Measurements from ENCODE around the gene DZIP1.

DZIP1 gene

DNA sequence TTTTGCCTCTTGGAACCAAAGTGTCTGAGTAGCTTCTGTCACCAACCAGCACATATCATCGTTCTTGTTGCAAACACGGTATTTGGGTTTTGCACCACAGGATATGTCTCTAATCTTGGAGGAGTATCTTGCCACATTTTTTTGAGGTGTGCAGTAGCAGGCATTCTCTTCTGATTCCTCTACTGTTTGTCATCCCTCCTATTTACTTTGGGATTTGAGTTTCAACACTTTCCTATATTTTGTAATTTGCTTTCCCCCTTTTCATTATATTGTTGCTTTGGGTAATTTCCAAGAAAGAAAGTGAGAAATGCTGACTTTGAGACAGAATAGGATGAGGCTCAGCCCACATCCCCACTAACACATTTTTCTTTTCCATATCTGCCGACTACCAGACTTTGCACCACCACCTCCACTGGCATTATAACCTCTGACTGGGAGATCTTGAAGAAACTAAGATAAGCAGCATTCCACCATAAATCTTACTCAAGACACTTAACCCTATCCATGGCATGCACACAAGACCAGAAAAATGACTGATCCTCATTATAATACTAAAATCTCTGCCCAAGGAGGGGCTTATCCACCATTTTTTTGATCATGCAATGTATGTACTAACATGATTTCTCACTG lies 12.0 kb upstream of the DZIP1 start:
- no peak overlapping the region for H3K27ac Mint-ChIP-seq
- no peak overlapping the region for H3K4me3 Mint-ChIP-seq
- no peaks in the 10 kb centered on the region for H3K4me1 Mint-ChIP-seq (ENCODE audit: low read depth)
- H3K27me3 Mint-ChIP-seq = peaks cover 2% of the 10 kb centered on the region
- H3K9me3 Mint-ChIP-seq (ENCODE audit: low read depth) = peaks cover 4% of the 10 kb centered on the region
- peaks cover 3% of the 10 kb centered on the region for H3K36me3 Mint-ChIP-seq

DNA sequence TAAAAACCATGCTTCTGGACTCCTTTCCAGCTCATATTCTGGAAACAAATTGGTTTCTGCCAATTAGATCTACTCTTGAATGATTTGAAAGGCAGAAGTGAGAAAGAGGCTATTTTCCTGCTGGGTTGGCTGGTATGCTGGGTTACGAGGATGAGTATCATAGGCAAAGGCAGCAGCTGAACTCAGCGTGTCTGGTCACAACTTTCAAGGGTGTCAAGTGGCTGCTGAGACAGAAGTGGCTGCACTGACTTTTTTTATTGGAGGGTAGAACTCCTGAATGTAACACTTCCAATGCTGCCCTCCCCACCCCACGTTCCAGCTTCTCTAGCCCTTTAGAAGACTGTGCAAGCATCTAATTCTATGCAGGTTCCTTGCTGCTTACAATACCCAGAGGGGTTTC lies 8.3 kb upstream of the DZIP1 start:
- no peaks in the 10 kb centered on the region for H3K36me3 Mint-ChIP-seq
- H3K4me3 Mint-ChIP-seq = no peak overlapping the region
- no peaks in the 10 kb centered on the region for H3K4me1 Mint-ChIP-seq (ENCODE audit: low read depth)
- H3K9me3 Mint-ChIP-seq (ENCODE audit: low read depth) = no peaks in the 10 kb centered on the region
- H3K27me3 Mint-ChIP-seq = peaks cover 2% of the 10 kb centered on the region
- H3K27ac Mint-ChIP-seq = no peak overlapping the region

DNA sequence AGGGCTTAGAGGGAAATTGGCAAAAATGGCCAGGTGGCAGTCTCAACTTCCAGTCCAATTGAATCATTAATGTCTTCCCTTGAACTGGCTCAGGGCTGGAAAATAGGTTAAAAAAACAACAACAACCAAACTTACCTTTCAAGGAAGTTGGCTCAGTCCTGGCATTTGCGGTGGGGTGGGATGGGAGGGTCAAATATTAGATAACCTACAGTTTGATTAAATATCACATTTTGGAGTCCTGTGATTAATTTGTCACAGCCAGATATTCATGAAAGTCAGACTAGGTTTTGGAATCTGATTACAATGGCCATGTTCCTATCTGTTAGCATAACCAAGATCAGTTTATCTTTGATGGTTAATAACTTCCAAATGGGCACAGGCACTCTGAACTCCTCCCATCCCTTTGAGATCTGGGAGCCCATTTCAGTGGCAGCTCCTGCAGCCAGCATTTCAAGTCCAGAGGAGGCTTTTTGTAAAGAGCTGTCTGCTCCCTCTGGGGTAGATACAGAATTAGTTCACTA lies 7.8 kb upstream of the DZIP1 start:
- H3K36me3 Mint-ChIP-seq = no peaks in the 10 kb centered on the region
- no peaks in the 10 kb centered on the region for H3K9me3 Mint-ChIP-seq (ENCODE audit: low read depth)
- H3K27me3 Mint-ChIP-seq = peaks cover 2% of the 10 kb centered on the region
- H3K27ac Mint-ChIP-seq = no peak overlapping the region
- no peak overlapping the region for H3K4me3 Mint-ChIP-seq
- no peaks in the 10 kb centered on the region for H3K4me1 Mint-ChIP-seq (ENCODE audit: low read depth)

DNA sequence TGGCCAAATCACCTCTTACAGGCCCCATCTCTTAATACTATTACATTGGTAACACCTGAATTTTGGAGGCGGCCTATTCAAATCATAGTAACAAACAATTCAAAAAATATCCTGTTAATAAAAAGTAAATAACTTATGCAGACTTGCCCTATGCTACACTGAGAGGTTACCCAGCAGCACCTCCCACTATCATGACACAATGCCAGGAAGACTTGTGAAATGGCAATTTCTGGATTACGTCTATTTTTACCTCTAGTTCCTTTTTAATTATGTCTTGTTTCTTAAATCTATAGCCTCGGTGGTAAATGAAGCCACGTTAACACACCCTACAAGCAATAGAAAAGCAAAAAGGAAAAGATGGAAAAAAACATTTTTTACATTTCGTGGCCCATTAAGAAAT lies 6.2 kb upstream of the DZIP1 start:
- no peaks in the 10 kb centered on the region for H3K4me1 Mint-ChIP-seq (ENCODE audit: low read depth)
- H3K27me3 Mint-ChIP-seq = peaks cover 3% of the 10 kb centered on the region
- no peak overlapping the region for H3K4me3 Mint-ChIP-seq
- no peaks in the 10 kb centered on the region for H3K36me3 Mint-ChIP-seq
- no peaks in the 10 kb centered on the region for H3K9me3 Mint-ChIP-seq (ENCODE audit: low read depth)
- no peak overlapping the region for H3K27ac Mint-ChIP-seq

DNA sequence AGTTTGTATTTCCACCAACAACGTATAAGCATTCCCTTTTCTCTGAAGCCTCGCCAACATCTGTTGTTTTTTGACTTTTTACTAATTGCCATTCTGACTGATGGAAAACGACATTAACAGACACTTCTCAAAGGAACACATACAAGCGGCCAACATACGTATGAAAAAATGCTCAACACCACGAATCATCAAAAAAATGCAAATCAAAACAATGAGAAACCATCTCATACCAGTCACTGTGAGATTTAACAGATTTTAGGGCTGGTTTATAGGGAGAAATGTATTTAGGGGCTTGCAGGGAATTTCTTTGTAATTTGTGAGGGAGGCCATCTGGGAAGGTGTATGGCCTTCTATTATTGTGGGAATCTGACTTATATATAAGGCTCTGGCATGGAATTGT lies 2.8 kb upstream of the DZIP1 start:
- Mint-ChIP-seq H3K27ac (no peak overlapping the region), H3K36me3 (no peaks in the 10 kb centered on the region), H3K27me3 (peaks cover 15% of the 10 kb centered on the region), H3K4me3 (no peak overlapping the region), H3K9me3 (ENCODE audit: low read depth) (no peaks in the 10 kb centered on the region), H3K4me1 (ENCODE audit: low read depth) (peaks cover 9% of the 10 kb centered on the region)

DNA sequence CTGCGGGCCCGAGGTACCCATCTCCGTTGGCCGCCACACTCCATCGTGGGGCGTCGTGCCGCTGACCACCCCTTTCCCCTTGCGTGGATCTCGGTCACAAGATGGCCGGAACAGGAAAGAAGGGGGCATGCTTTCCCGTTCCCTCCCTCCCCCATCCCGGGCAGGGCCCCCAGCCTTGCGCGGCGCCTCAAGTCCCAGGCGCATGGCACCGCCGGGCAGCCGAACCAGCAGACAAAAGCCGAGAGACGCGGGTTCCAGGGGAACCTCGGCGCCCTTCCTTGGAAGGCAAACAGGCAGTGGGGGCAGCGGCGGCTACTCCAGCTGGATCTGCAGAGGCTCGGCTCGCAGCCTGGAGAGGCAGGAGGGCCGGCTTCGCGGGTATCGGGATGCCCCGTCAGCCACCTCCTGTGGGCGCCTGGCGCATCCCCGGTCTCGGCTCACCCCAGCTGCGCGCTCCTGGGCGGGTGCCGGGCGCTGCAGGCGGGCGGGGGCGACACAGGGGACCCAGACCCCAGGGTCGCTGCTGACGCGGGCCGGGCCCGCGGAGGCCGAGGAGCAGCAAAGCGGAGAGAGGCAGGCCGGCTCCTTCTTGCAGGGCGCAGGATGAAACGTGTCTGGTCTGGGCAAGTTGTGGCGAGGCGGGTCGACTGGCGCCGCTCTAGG lies 439 bp downstream of the DZIP1 start:
- H3K4me1 Mint-ChIP-seq (ENCODE audit: low read depth) = peaks cover 9% of the 10 kb centered on the region
- peaks cover 19% of the 10 kb centered on the region for H3K27me3 Mint-ChIP-seq
- peak overlapping the region; percentile 60 for H3K4me3 Mint-ChIP-seq
- H3K9me3 Mint-ChIP-seq (ENCODE audit: low read depth) = no peaks in the 10 kb centered on the region
- no peak overlapping the region for H3K27ac Mint-ChIP-seq
- no peaks in the 10 kb centered on the region for H3K36me3 Mint-ChIP-seq

DNA sequence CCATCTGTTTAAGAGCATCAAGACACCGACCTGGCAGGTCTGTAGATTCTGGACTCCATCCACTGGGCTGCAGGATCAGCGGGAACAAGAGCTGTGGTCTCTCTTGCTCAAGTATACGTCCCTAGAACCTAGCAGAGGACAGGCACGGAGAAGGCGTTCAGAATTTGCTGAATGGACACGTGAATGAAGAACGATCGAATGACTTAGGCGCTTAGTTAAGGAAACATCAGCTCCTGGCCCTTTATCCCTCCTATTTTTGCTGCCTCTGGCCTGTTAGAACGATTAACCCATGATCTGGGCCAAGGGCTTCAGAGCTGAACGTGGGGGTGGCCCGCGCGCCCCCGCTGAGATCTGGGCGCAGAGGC lies 953 bp downstream of the DZIP1 start:
- peaks cover 21% of the 10 kb centered on the region for H3K27me3 Mint-ChIP-seq
- H3K4me3 Mint-ChIP-seq = peak overlapping the region; percentile 60
- peaks cover 9% of the 10 kb centered on the region for H3K4me1 Mint-ChIP-seq (ENCODE audit: low read depth)
- H3K9me3 Mint-ChIP-seq (ENCODE audit: low read depth) = no peaks in the 10 kb centered on the region
- no peak overlapping the region for H3K27ac Mint-ChIP-seq
- H3K36me3 Mint-ChIP-seq = no peaks in the 10 kb centered on the region

DNA sequence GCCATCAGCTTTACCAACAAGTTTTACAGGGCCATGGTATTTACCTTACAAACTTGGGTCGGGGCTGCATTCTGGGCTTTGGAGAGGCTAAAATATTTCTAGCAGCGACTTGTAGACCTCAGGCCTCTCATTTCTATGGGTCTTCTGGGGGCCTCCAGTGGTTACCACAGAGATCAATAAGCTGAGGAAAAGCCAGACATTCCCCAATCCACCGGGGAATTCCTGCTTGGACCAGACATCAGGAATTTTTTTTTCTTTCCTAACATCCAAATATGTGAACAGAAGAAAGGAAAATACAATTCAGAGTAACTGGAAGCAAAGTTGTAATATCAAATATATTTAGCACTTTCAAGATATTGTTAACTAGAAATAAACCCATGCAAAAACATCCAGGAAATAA lies 1.5 kb downstream of the DZIP1 start:
- Mint-ChIP-seq H3K27ac (no peak overlapping the region), H3K9me3 (ENCODE audit: low read depth) (no peaks in the 10 kb centered on the region), H3K36me3 (no peaks in the 10 kb centered on the region), H3K4me1 (ENCODE audit: low read depth) (peaks cover 9% of the 10 kb centered on the region), H3K27me3 (peaks cover 21% of the 10 kb centered on the region), H3K4me3 (peak overlapping the region; percentile 60)

DNA sequence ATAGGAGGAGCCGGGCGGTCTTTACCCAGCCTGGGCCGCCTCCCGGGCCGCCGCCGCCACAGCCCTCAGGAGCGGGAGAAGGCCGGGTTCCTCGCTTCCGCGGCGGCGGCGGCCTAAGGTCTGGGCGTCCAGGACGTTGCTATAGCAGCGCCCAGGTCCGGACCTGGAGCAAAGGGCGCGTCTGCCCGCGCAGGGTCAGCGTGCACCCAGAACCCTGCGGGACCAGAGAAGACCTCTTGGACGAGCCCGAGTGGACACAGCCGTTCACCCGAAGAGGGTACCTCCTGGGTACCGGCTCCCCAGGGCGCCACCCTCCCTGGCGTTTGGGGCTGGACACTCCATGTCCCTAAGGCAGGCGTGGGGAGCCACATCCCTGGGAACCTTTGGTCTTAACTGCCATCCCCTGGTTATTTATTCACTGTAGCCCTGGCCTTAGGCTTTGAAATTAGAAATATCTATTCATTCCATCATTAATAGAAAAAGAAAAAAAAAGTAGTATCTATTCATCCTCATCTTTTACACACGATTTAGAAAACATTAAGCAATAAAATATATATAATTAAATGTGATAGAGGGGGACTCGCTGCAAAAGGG lies 2.4 kb downstream of the DZIP1 start:
- no peaks in the 10 kb centered on the region for H3K36me3 Mint-ChIP-seq
- H3K4me3 Mint-ChIP-seq = no peak overlapping the region
- peaks cover 11% of the 10 kb centered on the region for H3K4me1 Mint-ChIP-seq (ENCODE audit: low read depth)
- H3K27me3 Mint-ChIP-seq = peaks cover 21% of the 10 kb centered on the region
- no peaks in the 10 kb centered on the region for H3K9me3 Mint-ChIP-seq (ENCODE audit: low read depth)
- no peak overlapping the region for H3K27ac Mint-ChIP-seq

DNA sequence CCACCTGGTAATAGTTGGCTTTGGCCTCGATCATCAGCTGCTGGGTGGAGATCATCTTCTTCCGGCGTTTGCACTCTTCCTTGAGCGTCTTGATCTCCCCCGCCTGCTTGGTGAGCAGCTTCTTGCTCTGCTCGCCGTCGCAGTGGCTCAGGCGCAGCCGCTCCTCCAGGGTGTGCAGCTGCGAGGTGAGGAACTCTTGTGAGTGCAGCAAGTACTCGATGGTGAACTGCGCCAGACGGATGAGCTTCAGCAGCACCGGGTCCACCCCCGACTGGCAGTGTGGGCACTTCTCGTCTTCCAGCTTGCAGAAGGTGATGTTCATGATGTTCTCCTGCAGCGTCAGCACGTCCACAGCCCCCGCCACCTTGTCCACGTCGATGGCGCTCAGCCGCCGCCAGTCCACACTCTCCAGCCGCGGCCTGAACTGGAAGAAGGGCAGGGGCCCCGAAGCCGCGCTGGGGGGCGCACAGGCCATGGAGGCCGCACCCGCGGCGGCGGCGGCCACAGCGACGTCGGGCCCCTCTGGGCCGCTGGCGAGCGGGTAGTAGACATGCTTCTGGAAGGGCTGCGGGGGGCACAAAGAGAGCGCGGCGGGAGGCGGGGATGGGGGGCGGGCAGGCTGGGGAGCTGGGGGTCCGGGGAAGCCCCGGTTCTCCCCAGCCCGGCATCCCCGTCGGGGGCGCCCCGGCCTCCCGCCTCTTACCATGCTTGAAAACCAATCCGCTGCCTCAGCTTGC lies 3.0 kb downstream of the DZIP1 start:
- no peak overlapping the region for H3K27ac Mint-ChIP-seq

DNA sequence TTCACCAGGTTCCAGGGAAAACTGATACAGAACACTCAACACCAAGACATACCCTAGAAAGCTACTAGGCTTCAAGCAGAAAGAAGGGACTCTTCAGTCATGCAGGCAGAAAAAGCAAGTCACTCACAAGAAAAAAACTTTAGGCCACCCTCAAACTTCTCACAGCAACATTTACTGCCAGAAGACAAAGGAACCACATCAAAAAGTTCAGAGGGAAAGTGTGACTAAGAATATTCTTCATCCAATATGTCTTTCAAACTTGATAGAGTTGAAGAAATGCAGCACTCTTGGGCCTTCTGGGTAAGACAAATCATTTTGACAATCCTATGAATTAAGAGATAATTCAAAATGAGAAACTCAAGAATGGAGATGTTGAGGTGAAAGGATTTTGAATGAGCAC lies 7.7 kb downstream of the DZIP1 start:
- H3K27me3 Mint-ChIP-seq = peaks cover 11% of the 10 kb centered on the region
- no peak overlapping the region for H3K4me3 Mint-ChIP-seq
- no peaks in the 10 kb centered on the region for H3K9me3 Mint-ChIP-seq (ENCODE audit: low read depth)
- H3K4me1 Mint-ChIP-seq (ENCODE audit: low read depth) = peaks cover 11% of the 10 kb centered on the region
- no peaks in the 10 kb centered on the region for H3K36me3 Mint-ChIP-seq
- no peak overlapping the region for H3K27ac Mint-ChIP-seq

More for the DNA sequence above, 3.0 kb downstream of the DZIP1 start:
- no peaks in the 10 kb centered on the region for H3K9me3 Mint-ChIP-seq (ENCODE audit: low read depth)
- H3K4me1 Mint-ChIP-seq (ENCODE audit: low read depth) = peaks cover 18% of the 10 kb centered on the region
- H3K4me3 Mint-ChIP-seq = no peak overlapping the region
- H3K36me3 Mint-ChIP-seq = no peaks in the 10 kb centered on the region
- peaks cover 21% of the 10 kb centered on the region for H3K27me3 Mint-ChIP-seq

DNA sequence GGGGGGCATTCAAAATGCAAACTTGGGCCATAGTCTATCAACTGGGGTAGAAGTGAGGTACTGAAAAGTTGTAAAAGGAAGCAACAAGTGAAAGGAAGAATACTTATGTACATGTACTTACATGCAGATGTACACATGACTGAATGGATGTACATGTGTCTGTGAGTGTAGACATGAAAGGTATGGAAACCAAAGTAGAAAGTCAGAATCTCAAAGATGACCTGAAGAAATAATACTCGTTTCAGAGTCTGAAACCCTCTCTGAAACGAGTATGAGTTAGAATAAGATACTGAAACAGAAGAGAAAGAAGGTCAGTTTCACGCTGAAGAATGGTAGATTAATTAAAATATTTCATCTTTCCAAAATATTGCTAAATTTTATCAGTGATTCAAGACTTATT lies 13.9 kb downstream of the DZIP1 start:
- H3K36me3 Mint-ChIP-seq = no peaks in the 10 kb centered on the region
- H3K4me1 Mint-ChIP-seq (ENCODE audit: low read depth) = peaks cover under 1% of the 10 kb centered on the region
- no peak overlapping the region for H3K4me3 Mint-ChIP-seq
- no peak overlapping the region for H3K27ac Mint-ChIP-seq
- no peaks in the 10 kb centered on the region for H3K9me3 Mint-ChIP-seq (ENCODE audit: low read depth)
- peaks cover 12% of the 10 kb centered on the region for H3K27me3 Mint-ChIP-seq

DNA sequence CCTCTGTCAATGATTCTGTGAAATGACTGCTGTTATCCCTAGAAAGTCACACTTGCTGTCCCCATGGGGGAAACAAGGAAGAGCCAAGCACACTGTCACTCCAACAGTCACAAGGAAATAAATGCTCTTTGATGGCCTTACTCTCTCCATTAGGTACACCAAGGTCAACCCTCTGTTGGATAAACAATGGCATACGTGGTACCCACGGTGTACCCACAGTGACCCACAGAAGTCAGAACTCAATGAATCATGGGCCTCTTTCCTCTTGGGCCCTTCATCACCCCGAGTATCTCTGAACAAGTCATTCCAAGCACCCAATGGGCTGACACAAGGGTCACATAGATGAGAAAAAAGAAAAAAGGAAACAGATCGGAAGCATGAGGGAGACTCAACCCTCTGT lies 15.4 kb downstream of the DZIP1 start:
- Mint-ChIP-seq H3K4me1 (ENCODE audit: low read depth) (no peaks in the 10 kb centered on the region), H3K27ac (no peak overlapping the region), H3K4me3 (no peak overlapping the region), H3K27me3 (peaks cover 15% of the 10 kb centered on the region), H3K9me3 (ENCODE audit: low read depth) (no peaks in the 10 kb centered on the region), H3K36me3 (no peaks in the 10 kb centered on the region)

DNA sequence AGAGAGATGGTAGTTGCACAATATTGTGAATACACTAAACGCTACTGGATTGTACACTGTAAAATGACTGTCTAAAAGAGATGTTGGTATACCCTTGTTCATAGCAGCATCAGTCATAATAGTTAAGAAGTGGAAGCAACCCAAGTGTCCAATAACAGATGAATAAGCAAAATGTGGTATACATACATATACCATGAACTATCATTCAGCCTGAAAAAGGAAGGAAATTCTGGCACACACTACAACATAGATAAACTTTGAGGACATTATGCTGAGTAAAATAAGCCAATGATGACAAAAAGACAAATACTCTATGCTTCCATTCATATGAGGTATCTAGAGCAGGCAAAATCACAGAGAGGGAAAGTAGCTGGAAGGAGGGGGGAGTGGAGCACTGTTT lies 16.0 kb downstream of the DZIP1 start:
- no peaks in the 10 kb centered on the region for H3K9me3 Mint-ChIP-seq (ENCODE audit: low read depth)
- H3K36me3 Mint-ChIP-seq = no peaks in the 10 kb centered on the region
- H3K4me3 Mint-ChIP-seq = no peak overlapping the region
- no peak overlapping the region for H3K27ac Mint-ChIP-seq
- peaks cover 14% of the 10 kb centered on the region for H3K27me3 Mint-ChIP-seq
- no peaks in the 10 kb centered on the region for H3K4me1 Mint-ChIP-seq (ENCODE audit: low read depth)

DNA sequence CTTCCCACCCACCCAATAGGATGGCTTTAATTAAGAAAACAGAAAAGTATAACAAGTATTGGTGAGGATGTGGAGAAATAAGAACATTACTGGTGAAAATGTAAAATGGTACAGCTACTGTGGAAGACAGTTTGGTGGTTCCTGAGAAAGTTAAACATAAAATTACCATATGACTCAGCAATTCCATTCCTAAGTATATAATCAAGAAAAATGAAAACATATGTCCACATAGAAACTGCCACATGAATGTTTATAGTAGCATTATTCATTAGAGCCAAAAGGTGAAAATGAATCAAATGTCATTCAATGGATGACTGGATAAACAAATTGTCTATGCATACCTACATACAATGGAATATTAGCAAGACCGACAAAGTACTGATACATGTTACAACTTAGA lies 16.9 kb downstream of the DZIP1 start:
- Mint-ChIP-seq H3K4me3 (no peak overlapping the region), H3K4me1 (ENCODE audit: low read depth) (no peaks in the 10 kb centered on the region), H3K27ac (no peak overlapping the region), H3K9me3 (ENCODE audit: low read depth) (no peaks in the 10 kb centered on the region), H3K36me3 (no peaks in the 10 kb centered on the region), H3K27me3 (peaks cover 14% of the 10 kb centered on the region)
